ENCODE data around the gene CFAP46. TPM values are rescaled to one million over a fixed set of nuclear protein-coding genes. Genes with fewer than 3 reads are reported as not detected.

Gene CFAP46
- total and polyA plus RNA-seq, 2 donors (not counting 1 experiment from before 2014, with no cell fraction given), result 0.07 TPM; not detected in 1

DNA sequence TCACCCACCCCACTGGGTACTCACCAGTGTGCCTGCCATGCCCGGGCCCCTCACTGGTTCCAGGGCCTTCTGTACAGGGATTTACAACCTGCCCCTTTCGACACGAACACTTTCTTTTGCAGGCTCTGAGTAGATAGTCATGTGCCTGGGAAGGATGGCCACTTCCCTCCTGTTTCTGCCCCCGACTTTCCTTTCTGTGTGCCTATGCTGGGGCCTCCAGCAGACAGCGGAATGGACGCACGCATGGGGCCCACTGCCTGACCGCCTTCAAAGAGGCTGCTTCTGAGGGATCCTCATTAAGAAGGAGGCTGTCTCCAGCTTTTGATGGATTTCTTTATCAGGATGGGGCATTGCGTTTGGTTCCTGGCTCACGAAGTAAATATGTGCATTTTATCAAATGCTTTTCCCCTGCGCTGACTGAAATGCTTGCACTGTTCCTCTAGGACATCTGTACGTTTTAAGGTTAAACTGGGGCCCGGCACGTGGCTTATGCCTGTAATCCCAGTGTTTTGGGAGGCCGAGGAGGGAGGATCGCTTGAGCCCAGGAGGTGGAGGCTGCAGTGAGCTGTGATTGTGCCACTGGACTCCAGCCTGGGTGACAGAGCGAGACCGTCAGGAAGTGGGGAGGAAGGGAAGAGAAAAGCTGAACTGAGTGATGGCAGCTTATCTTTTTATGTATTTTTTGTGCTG lies 127.1 kb downstream of the CFAP46 start:
- CTCF ChIA-PET, result no interaction called here
- 80% methylated on average over 18 of the region's 18 CpGs for WGBS (ENCODE audit: insufficient coverage)
- no peaks in the 10 kb centered on the region for H3K4me1 ChIP-seq (ENCODE audit: control insufficient read depth in 2 of 2, insufficient read depth in 2 of 2, low read length in 2 of 2)
- intact Hi-C loops (cut with micrococcal nuclease), result no loop called here
- no peak overlapping the region for H2AFZ ChIP-seq (ENCODE audit: insufficient read depth, low read depth, low read length, poor library complexity, severe bottlenecking)
- H3K36me3 ChIP-seq (replicated peaks in 1 of 2; ENCODE audit: control extremely low read depth in 1 of 2, control insufficient read depth in 1 of 2, extremely low read depth in 1 of 2, insufficient read depth in 2 of 2, low read length in 1 of 2), result no peaks in the 10 kb centered on the region
- H3K27ac ChIP-seq (ENCODE audit: low read length in 2 of 2), result no peak overlapping the region
- no peaks in the 10 kb centered on the region for H3K4me1 Mint-ChIP-seq
- H3K9me3 ChIP-seq (ENCODE audit: control extremely low read depth in 1 of 3, control insufficient read depth in 2 of 3, insufficient read depth in 1 of 3, low read length in 2 of 3), result peaks cover 0 to 18% (median 0%) of the 10 kb centered on the region in 3 donors
- TF ChIP-seq, protein P1, sequence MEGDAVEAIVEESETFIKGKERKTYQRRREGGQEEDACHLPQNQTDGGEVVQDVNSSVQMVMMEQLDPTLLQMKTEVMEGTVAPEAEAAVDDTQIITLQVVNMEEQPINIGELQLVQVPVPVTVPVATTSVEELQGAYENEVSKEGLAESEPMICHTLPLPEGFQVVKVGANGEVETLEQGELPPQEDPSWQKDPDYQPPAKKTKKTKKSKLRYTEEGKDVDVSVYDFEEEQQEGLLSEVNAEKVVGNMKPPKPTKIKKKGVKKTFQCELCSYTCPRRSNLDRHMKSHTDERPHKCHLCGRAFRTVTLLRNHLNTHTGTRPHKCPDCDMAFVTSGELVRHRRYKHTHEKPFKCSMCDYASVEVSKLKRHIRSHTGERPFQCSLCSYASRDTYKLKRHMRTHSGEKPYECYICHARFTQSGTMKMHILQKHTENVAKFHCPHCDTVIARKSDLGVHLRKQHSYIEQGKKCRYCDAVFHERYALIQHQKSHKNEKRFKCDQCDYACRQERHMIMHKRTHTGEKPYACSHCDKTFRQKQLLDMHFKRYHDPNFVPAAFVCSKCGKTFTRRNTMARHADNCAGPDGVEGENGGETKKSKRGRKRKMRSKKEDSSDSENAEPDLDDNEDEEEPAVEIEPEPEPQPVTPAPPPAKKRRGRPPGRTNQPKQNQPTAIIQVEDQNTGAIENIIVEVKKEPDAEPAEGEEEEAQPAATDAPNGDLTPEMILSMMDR (IDR thresholded peaks at IDR 0.05), result no peak
- no peak for TF ChIP-seq EZH2 (IDR thresholded peaks at IDR 0.05; ENCODE audit: borderline replicate concordance, insufficient read depth, low read depth, low read length, poor library complexity, severe bottlenecking)
- no peaks in the 10 kb centered on the region for H3K79me2 ChIP-seq (ENCODE audit: control insufficient read depth, insufficient read depth, low read length)
- H3K4me3 ChIP-seq (ENCODE audit: control extremely low read depth in 1 of 5, extremely low read depth in 1 of 5, insufficient read depth in 1 of 5, low read depth in 2 of 5, low read length in 4 of 5), result no peak overlapping the region
- no peak overlapping the region for H3K9ac ChIP-seq (ENCODE audit: low read length)
- H3K4me3 Mint-ChIP-seq, result no peak overlapping the region
- DNase-seq (no peak), ATAC-seq (ENCODE audit: low read depth) (no peak)
- no peaks in the 10 kb centered on the region for H3K9me3 Mint-ChIP-seq (ENCODE audit: insufficient read depth)
- no peak overlapping the region for H3K4me2 ChIP-seq (replicated peaks; ENCODE audit: low read depth, low read length, poor library complexity, severe bottlenecking)
- POLR2A ChIA-PET, result no interaction called here
- peaks cover 0 to 3% (median 0%) of the 10 kb centered on the region in 4 experiments for H3K27me3 ChIP-seq (replicated peaks in 1 of 4; ENCODE audit: control extremely low read depth in 1 of 4, control insufficient read depth in 3 of 4, insufficient read depth in 4 of 4, low read length in 3 of 4)
- no peaks in the 10 kb centered on the region for H4K20me1 ChIP-seq (ENCODE audit: control insufficient read depth, insufficient read depth, low read length, poor library complexity, severe bottlenecking)
- H3K27ac Mint-ChIP-seq, result no peak overlapping the region
- peaks cover 16% of the 10 kb centered on the region for H3K27me3 Mint-ChIP-seq

DNA sequence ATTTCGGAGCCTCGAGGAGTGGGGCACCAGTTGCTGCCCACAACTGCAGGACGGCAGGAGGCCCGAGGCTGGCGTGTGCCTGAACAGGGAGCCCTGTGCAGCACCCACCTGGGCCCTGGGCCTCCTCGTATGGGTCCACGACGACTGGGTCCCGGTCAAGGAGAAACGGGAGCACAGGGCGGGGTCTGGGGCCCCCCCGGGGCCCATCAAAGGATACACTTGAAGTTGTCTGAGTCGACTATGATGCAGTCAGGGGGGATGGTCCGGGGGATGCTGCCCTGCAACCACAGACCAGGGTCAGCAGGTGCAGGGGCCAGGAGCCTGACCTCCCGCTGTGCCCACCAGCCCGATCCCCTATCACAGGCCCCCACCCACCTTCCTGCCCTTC lies 127.9 kb downstream of the CFAP46 start:
- Histone ChIP-seq H3K79me2 (ENCODE audit: control insufficient read depth, insufficient read depth, low read length) (no peaks in the 10 kb centered on the region), H3K36me3 (replicated peaks in 1 of 2; ENCODE audit: control extremely low read depth in 1 of 2, control insufficient read depth in 1 of 2, extremely low read depth in 1 of 2, insufficient read depth in 2 of 2, low read length in 1 of 2) (no peaks in the 10 kb centered on the region), H4K20me1 (ENCODE audit: control insufficient read depth, insufficient read depth, low read length, poor library complexity, severe bottlenecking) (no peaks in the 10 kb centered on the region), H3K4me1 (ENCODE audit: control insufficient read depth in 2 of 2, insufficient read depth in 2 of 2, low read length in 2 of 2) (no peaks in the 10 kb centered on the region), H3K9me3 (ENCODE audit: control extremely low read depth in 1 of 3, control insufficient read depth in 2 of 3, insufficient read depth in 1 of 3, low read length in 2 of 3) (peaks cover 0 to 14% (median 0%) of the 10 kb centered on the region in 3 donors), H2AFZ (ENCODE audit: insufficient read depth, low read depth, low read length, poor library complexity, severe bottlenecking) (no peak overlapping the region), H3K9ac (ENCODE audit: low read length) (no peak overlapping the region), H3K27me3 (replicated peaks in 1 of 4; ENCODE audit: control extremely low read depth in 1 of 4, control insufficient read depth in 3 of 4, insufficient read depth in 4 of 4, low read length in 3 of 4) (peaks cover 0 to 3% (median 0%) of the 10 kb centered on the region in 4 experiments), H3K4me3 (ENCODE audit: control extremely low read depth in 1 of 5, extremely low read depth in 1 of 5, insufficient read depth in 1 of 5, low read depth in 2 of 5, low read length in 4 of 5) (no peak overlapping the region), H3K4me2 (replicated peaks; ENCODE audit: low read depth, low read length, poor library complexity, severe bottlenecking) (no peak overlapping the region), H3K27ac (ENCODE audit: low read length in 2 of 2) (no peak overlapping the region)
- ChIA-PET CTCF (no interaction called here), POLR2A (no interaction called here)
- H3K9me3 Mint-ChIP-seq (ENCODE audit: insufficient read depth), result no peaks in the 10 kb centered on the region
- ATAC-seq (ENCODE audit: low read depth) (no peak), DNase-seq (no peak)
- H3K27me3 Mint-ChIP-seq, result peaks cover 16% of the 10 kb centered on the region
- H3K4me1 Mint-ChIP-seq, result no peaks in the 10 kb centered on the region
- intact Hi-C loops (cut with micrococcal nuclease), result no loop called here
- no peak for TF ChIP-seq EZH2 (IDR thresholded peaks at IDR 0.05; ENCODE audit: borderline replicate concordance, insufficient read depth, low read depth, low read length, poor library complexity, severe bottlenecking)
- TF ChIP-seq, protein P1 (IDR thresholded peaks at IDR 0.05), result no peak
- no peak overlapping the region for H3K4me3 Mint-ChIP-seq
- H3K27ac Mint-ChIP-seq, result no peak overlapping the region
- WGBS (ENCODE audit: insufficient coverage), result 81% methylated on average over 12 of the region's 16 CpGs
